AG09309 (cell line): ENCODE results near the gene ADAMTS17.

Experiments
- DNase-seq: peaks from one replicate; pipeline ENCODE4 v3.0.0-alpha.2; 2010; ENCODE audit warnings: low read depth
- H3K4me3 ChIP-seq: 2 replicates; pipeline ENCODE4 v1.5.1; 2011; ENCODE audit warnings: mild to moderate bottlenecking, low read depth, low read length, moderate library complexity; ENCODE audit not compliant: control insufficient read depth
- TF ChIP-seq, protein P1 (sequence below): IDR thresholded peaks from 2 replicates; pipeline ENCODE4 v1.5.1; 2011; ENCODE audit warnings: mild to moderate bottlenecking, low read depth, low read length, inconsistent platforms; ENCODE audit not compliant: insufficient read depth, control insufficient read depth; ENCODE audit errors: missing control alignments

ADAMTS17 gene

DNA sequence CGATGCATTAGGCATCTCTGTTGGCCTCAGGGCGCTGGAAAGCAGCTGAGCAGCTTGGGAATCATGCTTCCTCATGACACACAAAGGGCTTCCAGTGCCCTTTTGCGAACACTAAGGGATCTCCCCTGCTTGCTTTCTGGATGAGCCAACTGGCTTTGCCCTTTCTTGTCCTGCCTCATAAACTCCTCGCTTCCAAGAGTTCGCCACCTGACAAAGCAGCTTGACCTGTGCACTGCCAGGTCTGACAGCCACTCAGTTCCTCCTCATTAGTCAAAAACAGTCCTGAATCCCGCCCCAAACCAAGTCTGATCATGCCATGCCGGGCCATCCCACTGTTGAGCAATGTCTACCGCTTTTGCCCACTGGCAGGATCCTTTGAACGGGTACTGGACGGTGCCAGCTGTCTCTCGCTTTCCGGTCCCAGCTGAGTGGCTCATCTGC is 343.1 kb downstream of the ADAMTS17 start:
- TF ChIP-seq, protein P1, sequence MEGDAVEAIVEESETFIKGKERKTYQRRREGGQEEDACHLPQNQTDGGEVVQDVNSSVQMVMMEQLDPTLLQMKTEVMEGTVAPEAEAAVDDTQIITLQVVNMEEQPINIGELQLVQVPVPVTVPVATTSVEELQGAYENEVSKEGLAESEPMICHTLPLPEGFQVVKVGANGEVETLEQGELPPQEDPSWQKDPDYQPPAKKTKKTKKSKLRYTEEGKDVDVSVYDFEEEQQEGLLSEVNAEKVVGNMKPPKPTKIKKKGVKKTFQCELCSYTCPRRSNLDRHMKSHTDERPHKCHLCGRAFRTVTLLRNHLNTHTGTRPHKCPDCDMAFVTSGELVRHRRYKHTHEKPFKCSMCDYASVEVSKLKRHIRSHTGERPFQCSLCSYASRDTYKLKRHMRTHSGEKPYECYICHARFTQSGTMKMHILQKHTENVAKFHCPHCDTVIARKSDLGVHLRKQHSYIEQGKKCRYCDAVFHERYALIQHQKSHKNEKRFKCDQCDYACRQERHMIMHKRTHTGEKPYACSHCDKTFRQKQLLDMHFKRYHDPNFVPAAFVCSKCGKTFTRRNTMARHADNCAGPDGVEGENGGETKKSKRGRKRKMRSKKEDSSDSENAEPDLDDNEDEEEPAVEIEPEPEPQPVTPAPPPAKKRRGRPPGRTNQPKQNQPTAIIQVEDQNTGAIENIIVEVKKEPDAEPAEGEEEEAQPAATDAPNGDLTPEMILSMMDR, result no peak
- H3K4me3 ChIP-seq, result no peak overlapping the region
- no peak for DNase-seq

- TF ChIP-seq, protein P1, result no peak
- no peak for DNase-seq
- H3K4me3 ChIP-seq, result no peak overlapping the region
Measured at GRCh38 chr15:99997112-99997651, 344.6 kb downstream of the ADAMTS17 start.

DNA sequence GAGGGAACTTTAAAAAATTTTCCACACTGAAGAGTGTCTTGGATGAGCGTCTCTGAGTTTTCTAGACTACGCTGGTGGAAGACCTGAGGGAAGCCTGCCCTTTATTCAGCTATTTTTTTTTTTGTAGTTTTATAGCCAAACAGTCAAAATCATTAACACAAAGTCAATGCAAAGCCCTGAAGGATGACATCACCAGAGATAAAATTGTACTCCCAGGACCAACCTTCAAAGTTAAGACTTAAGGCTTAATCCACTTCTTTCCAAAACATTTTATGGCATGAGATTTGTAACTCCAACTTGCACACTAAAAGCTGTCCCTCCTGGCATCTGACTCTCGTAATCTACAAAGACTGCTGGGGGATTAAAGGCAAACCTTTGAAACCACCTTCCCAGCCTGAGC is 345.1 kb downstream of the ADAMTS17 start:
- DNase-seq, result no peak
- no peak overlapping the region for H3K4me3 ChIP-seq
- TF ChIP-seq, protein P1, result no peak

- DNase-seq, result no peak
- TF ChIP-seq, protein P1, result no peak
Measured at GRCh38 chr15:99995543-99995942, 346.2 kb downstream of the ADAMTS17 start.

GRCh38 chr15:99994849-99995248 is 346.9 kb downstream of the ADAMTS17 start:
- TF ChIP-seq, protein P1, result no peak
- H3K4me3 ChIP-seq, result no peak overlapping the region
- no peak for DNase-seq

More at GRCh38 chr15:99995543-99995942, 346.2 kb downstream of the ADAMTS17 start:
- H3K4me3 ChIP-seq, result no peak overlapping the region

- DNase-seq, result no peak
- TF ChIP-seq, protein P1, result no peak
- no peak overlapping the region for H3K4me3 ChIP-seq
Measured at GRCh38 chr15:99993681-99994131, 348.1 kb downstream of the ADAMTS17 start.
